Measurements from ENCODE around the gene KLRB1. TPM values are rescaled to one million over a fixed set of nuclear protein-coding genes. Genes with fewer than 3 reads are reported as not detected.
"Not testable (repeated sequence)": the region's sequence is repeated elsewhere in the genome, so short reads cannot be mapped to it uniquely, and the experiment has no call there.

KLRB1 gene
- total and polyA plus RNA-seq, 4 donors, result 0.53 to 1.2 (median 0.96) TPM

DNA sequence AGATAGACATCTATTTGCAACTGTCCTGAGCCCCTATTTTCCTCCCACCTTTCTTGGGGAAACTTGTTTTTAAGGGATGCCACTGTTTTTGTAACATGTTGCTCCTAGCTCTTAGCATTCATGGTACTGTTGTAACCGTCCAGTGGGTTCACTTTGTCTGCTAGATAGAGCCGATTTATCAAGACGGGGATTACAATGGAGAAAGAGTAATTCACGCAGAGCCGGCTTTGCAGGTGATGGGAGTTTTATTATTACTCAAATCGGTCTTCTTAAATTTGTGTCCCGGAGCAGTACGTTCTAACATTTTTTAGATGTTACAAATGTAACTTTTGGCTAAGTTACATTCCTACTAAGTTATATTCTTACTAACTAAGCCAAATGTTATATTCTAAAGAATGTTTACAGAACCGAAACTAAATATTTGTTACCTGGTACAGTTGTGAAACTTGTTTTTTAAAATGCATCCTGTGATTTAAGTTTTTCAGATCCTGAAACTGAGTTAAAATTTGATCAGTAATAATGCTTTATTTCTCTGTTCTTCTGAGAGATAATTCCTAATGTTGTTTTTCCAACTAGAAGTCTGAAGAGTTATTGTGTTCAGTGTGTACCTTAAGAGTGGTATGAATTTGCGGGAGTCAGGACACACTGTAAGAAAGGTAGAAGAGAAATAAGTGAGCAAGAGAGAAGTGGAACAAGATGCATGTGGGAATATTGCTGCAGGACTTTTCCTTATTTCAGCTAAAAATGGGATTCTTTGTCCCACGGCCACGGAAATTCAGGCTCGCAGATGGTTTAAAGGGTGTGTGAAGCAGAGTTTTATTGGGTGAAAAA lies 41.2 kb upstream of the KLRB1 start:
- peak overlapping the region; percentile 56 to 78 (median 64) for H3K4me3 ChIP-seq (ENCODE audit: low read depth in 1 of 3, low read length in 3 of 3)
- TF ChIP-seq TAF1 (conservative IDR thresholded peaks at IDR 0.05) (no peak), FOXA1 (IDR thresholded peaks at IDR 0.05) (no peak), EGR1 (IDR thresholded peaks at IDR 0.05; ENCODE audit: low read depth in 2 of 2) (no peak), RAD21 (IDR thresholded peaks at IDR 0.05) (no peak), SP1 (IDR thresholded peaks at IDR 0.05) (no peak), NR2F2 (IDR thresholded peaks at IDR 0.05) (no peak)
- TF ChIP-seq, protein P1, sequence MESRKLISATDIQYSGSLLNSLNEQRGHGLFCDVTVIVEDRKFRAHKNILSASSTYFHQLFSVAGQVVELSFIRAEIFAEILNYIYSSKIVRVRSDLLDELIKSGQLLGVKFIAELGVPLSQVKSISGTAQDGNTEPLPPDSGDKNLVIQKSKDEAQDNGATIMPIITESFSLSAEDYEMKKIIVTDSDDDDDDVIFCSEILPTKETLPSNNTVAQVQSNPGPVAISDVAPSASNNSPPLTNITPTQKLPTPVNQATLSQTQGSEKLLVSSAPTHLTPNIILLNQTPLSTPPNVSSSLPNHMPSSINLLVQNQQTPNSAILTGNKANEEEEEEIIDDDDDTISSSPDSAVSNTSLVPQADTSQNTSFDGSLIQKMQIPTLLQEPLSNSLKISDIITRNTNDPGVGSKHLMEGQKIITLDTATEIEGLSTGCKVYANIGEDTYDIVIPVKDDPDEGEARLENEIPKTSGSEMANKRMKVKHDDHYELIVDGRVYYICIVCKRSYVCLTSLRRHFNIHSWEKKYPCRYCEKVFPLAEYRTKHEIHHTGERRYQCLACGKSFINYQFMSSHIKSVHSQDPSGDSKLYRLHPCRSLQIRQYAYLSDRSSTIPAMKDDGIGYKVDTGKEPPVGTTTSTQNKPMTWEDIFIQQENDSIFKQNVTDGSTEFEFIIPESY (IDR thresholded peaks at IDR 0.05), result no peak
- H3K9ac ChIP-seq (ENCODE audit: low read depth in 1 of 2, low read length in 2 of 2), result peak overlapping the region; percentile 50 to 94
- 20% methylated on average over 13 of the region's 13 CpGs for WGBS
- H3K36me3 ChIP-seq (ENCODE audit: control insufficient read depth in 4 of 4, insufficient read depth in 3 of 4, low read depth in 1 of 4, low read length in 3 of 4), result peaks cover 0 to under 1% (median 0%) of the 10 kb centered on the region in 4 donors
- no peaks in the 10 kb centered on the region for H3K27me3 ChIP-seq (ENCODE audit: control insufficient read depth in 4 of 4, insufficient read depth in 4 of 4, low read length in 3 of 4)
- peak overlapping the region; percentile 74 to 75 for H3K27ac ChIP-seq (ENCODE audit: low read depth in 1 of 2, low read length in 2 of 2)
- peaks cover 3 to 12% (median 8%) of the 10 kb centered on the region in 4 donors for H3K4me1 ChIP-seq (ENCODE audit: control insufficient read depth in 4 of 4, insufficient read depth in 4 of 4, low read length in 3 of 4)
- DNase-seq (ENCODE audit: low spot score), result no peak
- no peaks in the 10 kb centered on the region for H3K9me3 ChIP-seq (ENCODE audit: control insufficient read depth in 4 of 4, low read length in 3 of 4)

DNA sequence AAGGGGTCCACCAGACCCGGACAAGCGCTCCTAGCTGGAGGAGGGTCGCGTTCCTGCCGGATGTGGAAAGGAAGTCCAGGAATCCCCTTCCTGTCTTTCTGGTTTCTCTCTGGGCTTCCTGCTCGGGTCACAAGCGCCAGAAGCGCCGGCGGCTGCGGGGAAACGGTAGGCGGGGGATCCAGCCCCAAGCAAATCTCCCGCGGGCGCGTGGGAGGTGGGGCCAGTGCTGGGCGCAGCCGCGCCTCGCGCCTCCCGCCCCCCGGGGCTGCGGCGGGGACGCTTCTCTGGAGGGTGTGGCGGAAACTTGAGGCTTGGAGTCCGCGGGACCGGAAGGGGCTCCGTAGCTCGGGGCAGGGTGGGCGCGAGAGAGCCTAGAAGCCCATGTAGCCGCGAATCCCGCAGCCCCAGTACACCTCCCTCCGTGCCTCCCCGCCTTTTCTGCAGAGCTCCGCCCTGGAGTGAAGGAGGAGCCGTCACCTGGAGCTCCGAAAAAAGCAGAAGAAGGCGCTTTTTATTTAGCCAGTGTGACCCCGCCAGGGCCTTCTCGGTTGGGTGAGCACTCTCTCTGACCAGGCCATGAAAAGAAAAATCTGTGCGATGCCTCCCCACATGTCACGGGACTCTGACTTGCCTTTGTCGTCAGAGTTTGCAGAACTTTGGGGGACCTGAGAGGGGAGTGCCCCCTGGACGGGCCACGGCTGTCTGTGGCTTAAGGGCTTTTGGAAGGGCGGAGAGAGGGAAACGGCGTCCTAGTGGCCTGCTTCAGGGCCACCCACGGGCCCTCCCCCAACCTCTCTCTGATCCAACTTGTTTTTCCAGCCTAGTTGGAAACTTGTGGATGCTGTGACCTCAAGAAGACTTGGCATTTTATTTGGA lies 40.3 kb upstream of the KLRB1 start:
- no peak for TF ChIP-seq SP1 (IDR thresholded peaks at IDR 0.05)
- TF ChIP-seq TAF1 (conservative IDR thresholded peaks at IDR 0.05), result peak; percentile 9
- peak in 1 of 2 donors; percentile 15 for TF ChIP-seq GABPA (IDR thresholded peaks at IDR 0.05 in 1 of 2, conservative IDR thresholded peaks at IDR 0.05 in 1 of 2)
- no peaks in the 10 kb centered on the region for H3K9me3 ChIP-seq (ENCODE audit: control insufficient read depth in 4 of 4, low read length in 3 of 4)
- DNase-seq (ENCODE audit: low spot score), result peak; percentile 83
- no peaks in the 10 kb centered on the region for H3K27me3 ChIP-seq (ENCODE audit: control insufficient read depth in 4 of 4, insufficient read depth in 4 of 4, low read length in 3 of 4)
- H3K36me3 ChIP-seq (ENCODE audit: control insufficient read depth in 4 of 4, insufficient read depth in 3 of 4, low read depth in 1 of 4, low read length in 3 of 4), result no peaks in the 10 kb centered on the region
- peak overlapping the region; percentile 74 to 75 for H3K27ac ChIP-seq (ENCODE audit: low read depth in 1 of 2, low read length in 2 of 2)
- H3K4me3 ChIP-seq (ENCODE audit: low read depth in 1 of 3, low read length in 3 of 3), result peak overlapping the region; percentile 56 to 78 (median 64)
- 2% methylated on average over 55 of the region's 55 CpGs for WGBS
- H3K4me1 ChIP-seq (ENCODE audit: control insufficient read depth in 4 of 4, insufficient read depth in 4 of 4, low read length in 3 of 4), result peaks cover 3 to 12% (median 8%) of the 10 kb centered on the region in 4 donors
- H3K9ac ChIP-seq (ENCODE audit: low read depth in 1 of 2, low read length in 2 of 2), result peak overlapping the region; percentile 62 to 94

DNA sequence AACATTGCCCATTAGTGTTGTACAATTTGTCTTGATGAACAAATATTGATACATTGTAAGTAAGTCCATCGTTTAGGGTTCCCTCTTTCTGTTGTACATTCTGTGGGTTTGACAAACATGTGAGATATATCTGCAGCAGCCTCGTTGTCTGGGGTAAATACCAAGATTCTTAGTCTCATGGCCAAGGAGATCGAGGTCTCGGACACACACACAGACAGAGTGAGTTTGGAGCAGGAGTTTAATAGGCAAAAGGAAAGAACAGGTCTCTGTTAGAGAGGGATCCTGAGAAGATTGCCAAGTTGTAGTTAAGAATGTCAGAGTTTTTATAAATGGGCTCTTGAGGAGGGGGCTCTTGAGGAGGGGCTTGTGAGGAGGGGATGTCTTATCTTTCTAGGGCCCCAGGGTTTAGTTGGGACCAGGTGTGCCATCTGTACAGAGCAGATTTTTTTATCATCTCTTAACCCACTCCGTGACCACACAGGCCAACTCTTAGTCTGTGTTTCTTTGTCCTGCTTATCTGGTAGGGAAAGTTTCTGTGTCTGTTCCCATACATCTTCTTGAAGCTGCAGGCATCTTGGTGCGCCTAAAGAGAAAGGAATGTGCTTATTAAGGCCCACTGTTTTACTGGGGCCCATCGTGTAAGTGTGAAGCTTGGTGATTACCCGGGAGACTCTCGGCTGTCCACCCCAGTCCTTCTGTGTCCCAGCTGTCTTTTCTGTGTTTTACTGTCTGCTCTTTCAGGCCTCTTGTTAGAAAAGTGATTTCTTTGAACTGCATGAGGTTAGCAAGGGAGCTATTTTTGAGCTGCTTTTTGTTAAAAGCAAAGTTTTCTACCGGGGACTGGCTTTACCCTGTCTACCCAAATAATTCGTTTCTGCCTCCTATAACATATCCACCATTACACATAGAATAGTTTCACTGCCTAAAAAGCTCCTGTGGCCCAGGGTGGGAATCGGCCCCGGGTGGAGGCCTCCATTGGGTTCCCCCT lies 39.4 kb upstream of the KLRB1 start:
- WGBS, result 51% methylated on average over 13 of the region's 13 CpGs
- Histone ChIP-seq H3K36me3 (ENCODE audit: control insufficient read depth in 4 of 4, insufficient read depth in 3 of 4, low read depth in 1 of 4, low read length in 3 of 4) (no peaks in the 10 kb centered on the region), H3K27me3 (ENCODE audit: control insufficient read depth in 4 of 4, insufficient read depth in 4 of 4, low read length in 3 of 4) (no peaks in the 10 kb centered on the region), H3K4me3 (ENCODE audit: low read depth in 1 of 3, low read length in 3 of 3) (peak overlapping the region in 2 of 3 donors; percentile 64 to 78), H3K9me3 (ENCODE audit: control insufficient read depth in 4 of 4, low read length in 3 of 4) (no peaks in the 10 kb centered on the region), H3K4me1 (ENCODE audit: control insufficient read depth in 4 of 4, insufficient read depth in 4 of 4, low read length in 3 of 4) (peaks cover 3 to 12% (median 8%) of the 10 kb centered on the region in 4 donors), H3K9ac (ENCODE audit: low read depth in 1 of 2, low read length in 2 of 2) (peak overlapping the region; percentile 62 to 75), H3K27ac (ENCODE audit: low read depth in 1 of 2, low read length in 2 of 2) (peak overlapping the region; percentile 74 to 75)
- DNase-seq (ENCODE audit: low spot score), result no peak
- TF ChIP-seq HNF4A (conservative IDR thresholded peaks at IDR 0.05) (no peak), FOXA2 (IDR thresholded peaks at IDR 0.05) (no peak), RAD21 (IDR thresholded peaks at IDR 0.05) (no peak), HNF4G (IDR thresholded peaks at IDR 0.05) (no peak), YY1 (IDR thresholded peaks at IDR 0.05) (no peak), FOXA1 (IDR thresholded peaks at IDR 0.05) (no peak), JUND (IDR thresholded peaks at IDR 0.05) (no peak)
- TF ChIP-seq, protein P2, sequence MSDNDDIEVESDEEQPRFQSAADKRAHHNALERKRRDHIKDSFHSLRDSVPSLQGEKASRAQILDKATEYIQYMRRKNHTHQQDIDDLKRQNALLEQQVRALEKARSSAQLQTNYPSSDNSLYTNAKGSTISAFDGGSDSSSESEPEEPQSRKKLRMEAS (IDR thresholded peaks at IDR 0.05), result no peak
- TF ChIP-seq, protein P3, sequence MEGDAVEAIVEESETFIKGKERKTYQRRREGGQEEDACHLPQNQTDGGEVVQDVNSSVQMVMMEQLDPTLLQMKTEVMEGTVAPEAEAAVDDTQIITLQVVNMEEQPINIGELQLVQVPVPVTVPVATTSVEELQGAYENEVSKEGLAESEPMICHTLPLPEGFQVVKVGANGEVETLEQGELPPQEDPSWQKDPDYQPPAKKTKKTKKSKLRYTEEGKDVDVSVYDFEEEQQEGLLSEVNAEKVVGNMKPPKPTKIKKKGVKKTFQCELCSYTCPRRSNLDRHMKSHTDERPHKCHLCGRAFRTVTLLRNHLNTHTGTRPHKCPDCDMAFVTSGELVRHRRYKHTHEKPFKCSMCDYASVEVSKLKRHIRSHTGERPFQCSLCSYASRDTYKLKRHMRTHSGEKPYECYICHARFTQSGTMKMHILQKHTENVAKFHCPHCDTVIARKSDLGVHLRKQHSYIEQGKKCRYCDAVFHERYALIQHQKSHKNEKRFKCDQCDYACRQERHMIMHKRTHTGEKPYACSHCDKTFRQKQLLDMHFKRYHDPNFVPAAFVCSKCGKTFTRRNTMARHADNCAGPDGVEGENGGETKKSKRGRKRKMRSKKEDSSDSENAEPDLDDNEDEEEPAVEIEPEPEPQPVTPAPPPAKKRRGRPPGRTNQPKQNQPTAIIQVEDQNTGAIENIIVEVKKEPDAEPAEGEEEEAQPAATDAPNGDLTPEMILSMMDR (IDR thresholded peaks at IDR 0.05; ENCODE audit: low read depth, low read length, missing input control), result no peak

DNA sequence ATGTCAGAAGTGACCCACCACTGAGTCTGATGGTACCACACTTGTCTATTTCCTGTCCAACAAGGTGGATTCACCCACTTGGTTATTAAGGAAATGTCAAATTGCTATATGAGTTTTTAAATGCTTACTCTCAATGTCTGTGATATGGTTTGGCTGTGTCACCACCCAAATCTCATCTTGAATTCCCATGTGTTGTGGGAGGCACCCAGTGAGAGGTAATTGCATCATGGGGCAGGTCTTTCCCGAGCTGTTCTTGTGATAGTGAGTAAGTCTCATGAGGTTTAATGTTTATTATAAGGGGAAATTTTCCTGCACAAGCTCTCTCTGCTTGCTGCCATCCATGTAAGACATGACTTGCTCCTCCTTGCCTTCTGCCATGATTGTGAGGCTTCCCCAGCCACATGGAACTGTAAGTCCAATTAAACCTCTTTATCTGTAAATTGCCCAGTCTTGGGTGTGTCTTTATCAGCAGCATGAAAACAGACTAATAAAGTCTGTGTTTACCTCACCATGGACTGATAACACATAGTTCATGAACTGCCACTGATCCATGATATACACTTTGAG lies 37.4 kb upstream of the KLRB1 start:
- not testable (repeated sequence) for H3K9me3 ChIP-seq (ENCODE audit: control insufficient read depth in 4 of 4, low read length in 3 of 4); H3K27me3 ChIP-seq (ENCODE audit: control insufficient read depth in 4 of 4, insufficient read depth in 4 of 4, low read length in 3 of 4); H3K4me3 ChIP-seq (ENCODE audit: low read depth in 1 of 3, low read length in 3 of 3); H3K36me3 ChIP-seq (ENCODE audit: control insufficient read depth in 4 of 4, insufficient read depth in 3 of 4, low read depth in 1 of 4, low read length in 3 of 4); H3K27ac ChIP-seq (ENCODE audit: low read depth in 1 of 2, low read length in 2 of 2); DNase-seq (ENCODE audit: low spot score); H3K9ac ChIP-seq (ENCODE audit: low read depth in 1 of 2, low read length in 2 of 2)
- peaks cover 3 to 12% (median 8%) of the 10 kb centered on the region in 4 donors for H3K4me1 ChIP-seq (ENCODE audit: control insufficient read depth in 4 of 4, insufficient read depth in 4 of 4, low read length in 3 of 4)
- WGBS, result 87% methylated on average over 1 of the region's 1 CpG
